Psoas muscle (tissue), 8 donors: ENCODE data around the gene DSC3. TPM values are rescaled to one million over a fixed set of nuclear protein-coding genes. Genes with fewer than 3 reads are reported as not detected.

Experiments
- ATAC-seq, 4 donors: fragments of 200-7000 bp; cut with Tn5 transposase; one replicate each; pipeline ENCODE4 v1.9.1; 2020; ENCODE audit warnings: moderate library complexity in 3 of 4, mild to moderate bottlenecking in 2 of 4
- DNase-seq, 2 donors: peaks; one replicate each; pipeline ENCODE4 v3.0.0-alpha.2; 2020
- H3K27ac ChIP-seq: fragments of 200-600 bp; one replicate; pipeline ENCODE4 v1.8.0; 2022
- H3K27me3 ChIP-seq, 3 donors: fragments of 200-600 bp in 1 of 3; one replicate each; pipeline versions ENCODE4 v1.6.1 to v1.8.0; 2013 to 2022; ENCODE audit warnings: low read length in 2 of 3, mild to moderate bottlenecking in 2 of 3, moderate library complexity in 1 of 3; ENCODE audit not compliant: insufficient read depth in 3 of 3
- H3K36me3 ChIP-seq, 2 donors: fragments of 200-600 bp in 1 of 2; one replicate each; pipeline versions ENCODE4 v1.6.1 to v1.8.0; 2013 to 2022; ENCODE audit warnings: low read depth in 1 of 2, mild to moderate bottlenecking in 1 of 2, moderate library complexity in 1 of 2; ENCODE audit not compliant: insufficient read depth in 1 of 2
- H3K4me1 ChIP-seq: fragments of 200-600 bp; one replicate; pipeline ENCODE4 v1.8.0; 2022
- H3K4me3 ChIP-seq: fragments of 200-600 bp; one replicate; pipeline ENCODE4 v1.8.0; 2022; ENCODE audit warnings: mild to moderate bottlenecking
- H3K9me3 ChIP-seq: fragments of 200-600 bp; one replicate; pipeline ENCODE4 v1.8.0; 2022
- WGBS, 3 donors: extraction: QIAGEN DNeasy Blood & Tissue Kit; methylation state at CpG; one replicate each; pipeline versions ENCODE4 v1.1.6 to v1.1.7; 2013; 5-methylcytosine and 5-hydroxymethylcytosine counted together
- intact Hi-C, 2 donors: fragments of 100-400 bp; cut with DNase I; formaldehyde crosslinking; loops; one replicate each; pipeline versions ENCODE4 v1.11.0 to v1.14.2; 2022
- polyA plus RNA-seq, 3 donors: library from polyadenylated mRNA; stranded (reverse); fragments of 200-250 nt; gene quantifications; one replicate each; pipeline ENCODE4 v1.2.3, GENCODE V29; 2013
- total RNA-seq, 4 donors: library from RNA; stranded (reverse); fragmentation: NEBNext Ultra II Directional in 2 of 4; extraction: Animal tissue kit (Norgen Biotek cat#: 25700) in 2 of 4; gene quantifications; one replicate each; pipeline versions ENCODE4 v1.2.1 to v1.2.4, GENCODE V29; 2021 to 2023
- TF ChIP-seq, protein P1 (sequence below): fragments of 200-600 bp; IDR thresholded peaks from one replicate; pipeline ENCODE4 v1.8.0; 2022; ENCODE audit warnings: antibody characterized with exemption
- donor health status: healthy with polysubstance abuse.
- donor health status: DM: no; HTN: no; CAD: no; lungs with moderate emphysema.
- donor health status: Bipolar disorder and iron deficiency.
- donor health status: healthy.
- donor health status: DM: yes; HTN: yes; CAD: no.
- donor health status: DM: no; HTN: no; CAD: no.
- donor health status: DM: no; HTN: no; CAD: no.
- donor health status: DM: yes; HTN: yes; CAD: no.

DSC3 gene
- total and polyA plus RNA-seq, 7 donors = under 0.01 to 0.10 (median 0.06) TPM; not detected in 2

DNA sequence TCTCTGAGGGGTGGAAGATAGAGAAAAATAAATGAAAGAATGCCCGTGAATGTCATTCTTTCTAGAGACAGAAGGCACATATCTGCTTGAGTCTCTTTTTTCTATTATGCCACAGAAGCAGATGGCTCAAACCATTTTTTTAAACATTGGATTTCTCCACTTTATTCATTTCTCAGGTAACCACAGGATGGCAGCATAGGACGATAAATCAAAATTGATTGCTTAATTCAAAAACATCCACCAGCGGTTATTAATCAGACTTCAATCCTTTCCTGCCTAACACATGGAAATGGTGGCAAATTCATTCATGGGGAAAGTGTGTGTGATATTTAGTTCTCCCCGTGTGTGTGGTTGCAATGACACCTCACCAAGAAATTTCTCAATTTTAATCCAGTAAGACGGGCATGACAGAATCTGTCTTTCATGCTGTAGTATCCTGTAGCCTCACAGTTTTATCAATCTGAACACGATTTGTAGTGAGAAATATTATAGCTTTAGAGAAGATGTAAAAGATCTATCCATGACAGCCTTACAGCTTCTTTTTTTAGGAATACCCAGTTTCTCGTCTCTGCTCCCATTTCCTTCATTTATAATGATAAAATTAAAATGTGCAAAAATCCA is 72.2 kb downstream of the DSC3 start:
- Histone ChIP-seq H3K4me1 (no peaks in the 10 kb centered on the region), H3K4me3 (no peak overlapping the region), H3K9me3 (no peaks in the 10 kb centered on the region), H3K27me3 (no peaks in the 10 kb centered on the region), H3K36me3 (no peaks in the 10 kb centered on the region), H3K27ac (no peak overlapping the region)
- no peak for ATAC-seq
- intact Hi-C loops = no loop called here
- DNase-seq = no peak
- TF ChIP-seq, protein P1, sequence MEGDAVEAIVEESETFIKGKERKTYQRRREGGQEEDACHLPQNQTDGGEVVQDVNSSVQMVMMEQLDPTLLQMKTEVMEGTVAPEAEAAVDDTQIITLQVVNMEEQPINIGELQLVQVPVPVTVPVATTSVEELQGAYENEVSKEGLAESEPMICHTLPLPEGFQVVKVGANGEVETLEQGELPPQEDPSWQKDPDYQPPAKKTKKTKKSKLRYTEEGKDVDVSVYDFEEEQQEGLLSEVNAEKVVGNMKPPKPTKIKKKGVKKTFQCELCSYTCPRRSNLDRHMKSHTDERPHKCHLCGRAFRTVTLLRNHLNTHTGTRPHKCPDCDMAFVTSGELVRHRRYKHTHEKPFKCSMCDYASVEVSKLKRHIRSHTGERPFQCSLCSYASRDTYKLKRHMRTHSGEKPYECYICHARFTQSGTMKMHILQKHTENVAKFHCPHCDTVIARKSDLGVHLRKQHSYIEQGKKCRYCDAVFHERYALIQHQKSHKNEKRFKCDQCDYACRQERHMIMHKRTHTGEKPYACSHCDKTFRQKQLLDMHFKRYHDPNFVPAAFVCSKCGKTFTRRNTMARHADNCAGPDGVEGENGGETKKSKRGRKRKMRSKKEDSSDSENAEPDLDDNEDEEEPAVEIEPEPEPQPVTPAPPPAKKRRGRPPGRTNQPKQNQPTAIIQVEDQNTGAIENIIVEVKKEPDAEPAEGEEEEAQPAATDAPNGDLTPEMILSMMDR = peak; percentile 8
- 35 to 44% (median 36%) methylated on average over 7 of the region's 7 CpGs for WGBS, 3 donors

DNA sequence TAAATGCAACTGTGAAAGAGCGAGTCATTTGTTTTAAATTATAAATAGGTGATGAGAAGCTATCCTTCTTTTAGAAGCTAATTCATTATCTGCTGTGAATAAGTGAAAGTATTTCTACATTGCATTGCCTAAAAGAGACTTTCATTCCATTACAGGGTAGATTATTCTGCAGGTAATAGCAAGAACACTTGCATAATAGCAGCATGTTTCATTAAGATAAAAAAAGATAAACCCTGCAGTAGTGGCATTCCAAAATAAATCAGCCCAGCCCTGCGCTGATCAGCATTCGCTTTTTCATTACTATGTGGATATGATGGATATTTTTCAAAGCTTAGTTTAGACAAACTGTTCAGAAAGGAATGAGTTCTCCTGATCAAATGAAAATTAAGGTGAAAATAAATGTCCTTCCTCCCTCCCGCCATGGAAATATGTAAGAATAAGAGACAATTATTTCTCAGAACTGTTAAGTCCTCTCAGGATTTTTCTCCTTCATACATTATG is 72.8 kb downstream of the DSC3 start:
- Histone ChIP-seq H3K36me3 (no peaks in the 10 kb centered on the region), H3K4me1 (no peaks in the 10 kb centered on the region), H3K27me3 (no peaks in the 10 kb centered on the region), H3K9me3 (no peaks in the 10 kb centered on the region), H3K27ac (no peak overlapping the region), H3K4me3 (no peak overlapping the region)
- ATAC-seq (no peak), DNase-seq (no peak)
- TF ChIP-seq, protein P1 = no peak
- intact Hi-C loops = loop anchor here in 1 of 2 donors (10.0 kb wide), 1 partner anchor 1095 kb away; no protein-coding TSS in a partner anchor
- WGBS, 3 donors = 87 to 93% (median 88%) methylated on average over 4 of the region's 4 CpGs

DNA sequence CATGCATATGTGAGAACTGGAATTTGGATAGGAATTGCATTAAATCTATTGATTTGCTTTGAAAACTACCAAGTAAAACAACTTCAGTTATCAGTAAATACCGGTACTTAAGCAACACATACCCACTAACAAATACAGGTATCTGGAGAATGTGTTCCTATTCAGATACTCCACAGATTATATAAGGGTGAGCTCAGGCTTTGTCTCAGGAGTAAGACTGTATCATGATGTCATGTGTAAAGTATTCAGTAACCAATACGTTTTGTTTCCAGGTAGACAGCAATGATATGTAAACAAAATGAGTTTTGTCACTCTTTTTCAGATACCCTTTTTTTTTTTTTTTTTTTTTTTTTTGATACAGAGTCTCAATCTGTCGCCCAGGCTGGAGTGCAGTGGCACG is 74.8 kb downstream of the DSC3 start:
- Histone ChIP-seq H3K4me3 (no peak overlapping the region), H3K4me1 (no peaks in the 10 kb centered on the region), H3K9me3 (no peaks in the 10 kb centered on the region), H3K36me3 (no peaks in the 10 kb centered on the region), H3K27me3 (no peaks in the 10 kb centered on the region), H3K27ac (no peak overlapping the region)
- TF ChIP-seq, protein P1 = no peak
- WGBS, 3 donors = 71 to 83% (median 81%) methylated on average over 4 of the region's 4 CpGs
- ATAC-seq = no peak
- intact Hi-C loops = loop anchor here in 1 of 2 donors (10.0 kb wide), 1 partner anchor 1093 kb away; no protein-coding TSS in a partner anchor
- DNase-seq = no peak

DNA sequence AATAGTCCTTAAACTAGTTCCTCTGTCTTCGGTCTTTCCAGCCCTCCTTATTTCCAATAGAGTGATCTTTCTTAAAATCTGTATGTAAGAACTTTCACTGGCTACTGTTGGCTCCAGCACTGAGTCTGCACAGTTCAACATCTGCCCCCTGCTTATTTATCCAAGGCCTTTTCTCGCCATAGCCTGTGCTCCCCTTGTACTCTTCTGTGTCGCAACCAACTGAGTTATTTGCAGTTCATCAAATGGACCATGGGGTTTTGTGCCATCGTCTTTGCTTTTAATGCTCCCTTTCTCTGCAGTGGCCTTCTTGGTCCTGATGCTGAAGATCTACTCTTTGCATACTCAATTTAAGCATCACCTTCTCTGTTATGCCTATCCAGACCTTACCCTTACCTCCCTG is 77.3 kb downstream of the DSC3 start:
- Histone ChIP-seq H3K27ac (no peak overlapping the region), H3K9me3 (no peaks in the 10 kb centered on the region), H3K36me3 (no peaks in the 10 kb centered on the region), H3K4me1 (no peaks in the 10 kb centered on the region), H3K27me3 (no peaks in the 10 kb centered on the region), H3K4me3 (no peak overlapping the region)
- 84 to 90% (median 89%) methylated on average over 4 of the region's 4 CpGs for WGBS, 3 donors
- DNase-seq = no peak
- TF ChIP-seq, protein P1 = no peak
- intact Hi-C loops = loop anchor here in 1 of 2 donors (10.0 kb wide), 1 partner anchor 1090 kb away; no protein-coding TSS in a partner anchor
- ATAC-seq = no peak
